ENCODE measurements around the gene ARHGEF19. TPM values are rescaled to one million over a fixed set of nuclear protein-coding genes. Genes with fewer than 3 reads are reported as not detected.

Gene ARHGEF19
- total RNA-seq, 1 experiment from 2014 or later = 21.1 TPM

DNA sequence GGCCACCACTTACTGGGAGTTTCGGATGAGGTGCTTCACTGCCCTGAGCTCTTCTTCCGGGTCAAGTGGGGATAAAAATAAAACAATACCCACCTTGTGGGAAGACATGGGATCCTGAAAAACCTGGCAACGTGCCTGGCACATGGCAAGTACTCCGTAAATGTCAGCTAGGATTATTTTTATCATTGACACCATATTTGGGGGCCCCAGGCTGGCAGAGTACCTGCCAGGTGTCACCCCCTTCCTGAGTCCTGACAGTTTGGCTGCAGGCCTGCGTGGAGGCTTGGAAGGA lies 47.4 kb downstream of the ARHGEF19 start:
- Histone ChIP-seq H3K79me1 (ENCODE audit: insufficient read depth, low read depth, low read length, poor library complexity, severe bottlenecking) (no peaks in the 10 kb centered on the region), H3K56ac (ENCODE audit: insufficient read length, low read depth, low read length) (no peak overlapping the region), H3K27me3 (ENCODE audit: insufficient read depth, low read length) (no peaks in the 10 kb centered on the region; the same call in 1 of the 2 replicates), H3K4me2 (ENCODE audit: insufficient read depth, insufficient read length, low read length) (no peak overlapping the region), H3K23ac (ENCODE audit: insufficient read length, low read depth, low read length) (no peak overlapping the region), H4K20me1 (ENCODE audit: control insufficient read depth, insufficient read depth, insufficient read length) (no peaks in the 10 kb centered on the region), H4K91ac (ENCODE audit: insufficient read length, low read depth, low read length) (no peak overlapping the region), H3K23me2 (ENCODE audit: insufficient read length, low read depth, low read length, poor library complexity, severe bottlenecking) (no peaks in the 10 kb centered on the region), H2AFZ (ENCODE audit: low read length) (no peak overlapping the region), H4K8ac (replicated peaks; ENCODE audit: insufficient read length, low read depth, low read length) (no peak overlapping the region), H2BK20ac (ENCODE audit: low read depth, low read length, poor library complexity, severe bottlenecking) (no peak overlapping the region), H3K27ac (ENCODE audit: insufficient read length, low read depth, low read length) (no peak overlapping the region), H3T11ph (ENCODE audit: low read length) (no peak overlapping the region), H2BK5ac (ENCODE audit: insufficient read length, low read length) (no peak overlapping the region), H3K79me2 (ENCODE audit: insufficient read depth, low read length) (no peaks in the 10 kb centered on the region), H3K4ac (ENCODE audit: low read depth, low read length) (no peak overlapping the region), H2BK15ac (ENCODE audit: low read depth, low read length) (no peak overlapping the region), H3K9ac (ENCODE audit: extremely low read depth, insufficient read length, low read length) (no peak overlapping the region), H2BK120ac (ENCODE audit: low read depth, low read length, poor library complexity, severe bottlenecking) (no peak overlapping the region), H3K18ac (ENCODE audit: insufficient read length, low read depth, low read length) (no peak overlapping the region), H2BK12ac (ENCODE audit: insufficient read length, low read depth, low read length) (no peak overlapping the region), H3K9me3 (ENCODE audit: control insufficient read depth, low read depth, low read length) (no peaks in the 10 kb centered on the region), H3K14ac (ENCODE audit: insufficient read depth, low read length) (no peak overlapping the region), H4K5ac (ENCODE audit: insufficient read length, low read depth, low read length) (no peak overlapping the region), H3K4me1 (ENCODE audit: insufficient read depth, low read length) (peaks cover 11% of the 10 kb centered on the region), H2AK5ac (ENCODE audit: insufficient read length, low read length) (no peak overlapping the region)
- TF ChIP-seq, protein P1, sequence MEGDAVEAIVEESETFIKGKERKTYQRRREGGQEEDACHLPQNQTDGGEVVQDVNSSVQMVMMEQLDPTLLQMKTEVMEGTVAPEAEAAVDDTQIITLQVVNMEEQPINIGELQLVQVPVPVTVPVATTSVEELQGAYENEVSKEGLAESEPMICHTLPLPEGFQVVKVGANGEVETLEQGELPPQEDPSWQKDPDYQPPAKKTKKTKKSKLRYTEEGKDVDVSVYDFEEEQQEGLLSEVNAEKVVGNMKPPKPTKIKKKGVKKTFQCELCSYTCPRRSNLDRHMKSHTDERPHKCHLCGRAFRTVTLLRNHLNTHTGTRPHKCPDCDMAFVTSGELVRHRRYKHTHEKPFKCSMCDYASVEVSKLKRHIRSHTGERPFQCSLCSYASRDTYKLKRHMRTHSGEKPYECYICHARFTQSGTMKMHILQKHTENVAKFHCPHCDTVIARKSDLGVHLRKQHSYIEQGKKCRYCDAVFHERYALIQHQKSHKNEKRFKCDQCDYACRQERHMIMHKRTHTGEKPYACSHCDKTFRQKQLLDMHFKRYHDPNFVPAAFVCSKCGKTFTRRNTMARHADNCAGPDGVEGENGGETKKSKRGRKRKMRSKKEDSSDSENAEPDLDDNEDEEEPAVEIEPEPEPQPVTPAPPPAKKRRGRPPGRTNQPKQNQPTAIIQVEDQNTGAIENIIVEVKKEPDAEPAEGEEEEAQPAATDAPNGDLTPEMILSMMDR (conservative IDR thresholded peaks at IDR 0.05) = no peak
- Mint-ChIP-seq H3K4me3 (no peak overlapping the region), H3K36me3 (ENCODE audit: insufficient read depth in 1 of 3, low read depth in 3 of 3) (no peaks in the 10 kb centered on the region), H3K9me3 (no peaks in the 10 kb centered on the region), H3K27me3 (ENCODE audit: low read depth) (peaks cover 13% of the 10 kb centered on the region), H3K4me1 (peaks cover 47 to 57% of the 10 kb centered on the region in 2 experiments), H3K27ac (no peak overlapping the region)
- WGBS (ENCODE audit: extremely low coverage, insufficient read length, low lambda C conversion rate) = no CpG with 5 or more reads among the region's 5 CpGs
- no peak for DNase-seq
